Testis (tissue), 2 donors: Measurements from ENCODE around the gene IPO11.

Experiments used
- POLR2A ChIP-seq: fragments of 450-650 bp; IDR thresholded peaks from one replicate; pipeline ENCODE4 v1.6.1; 2017; ENCODE audit warnings: antibody characterized with exemption, mild to moderate bottlenecking, moderate library complexity
- TF ChIP-seq, protein P1 (sequence below), 3 experiments: fragments of 450-650 bp in 2 of 3; fragments of 200-600 bp in 1 of 3; sonication (generic) in 1 of 3; IDR thresholded peaks; one replicate each; pipeline ENCODE4 v1.5.1; 2016 to 2019; ENCODE audit warnings: antibody characterized with exemption in 3 of 3, mild to moderate bottlenecking in 2 of 3, moderate library complexity in 1 of 3

GRCh38 chr5:62372600-62372999, 40.0 kb upstream of the IPO11 start:
- TF ChIP-seq POLR2A = no peak
- TF ChIP-seq, protein P1, sequence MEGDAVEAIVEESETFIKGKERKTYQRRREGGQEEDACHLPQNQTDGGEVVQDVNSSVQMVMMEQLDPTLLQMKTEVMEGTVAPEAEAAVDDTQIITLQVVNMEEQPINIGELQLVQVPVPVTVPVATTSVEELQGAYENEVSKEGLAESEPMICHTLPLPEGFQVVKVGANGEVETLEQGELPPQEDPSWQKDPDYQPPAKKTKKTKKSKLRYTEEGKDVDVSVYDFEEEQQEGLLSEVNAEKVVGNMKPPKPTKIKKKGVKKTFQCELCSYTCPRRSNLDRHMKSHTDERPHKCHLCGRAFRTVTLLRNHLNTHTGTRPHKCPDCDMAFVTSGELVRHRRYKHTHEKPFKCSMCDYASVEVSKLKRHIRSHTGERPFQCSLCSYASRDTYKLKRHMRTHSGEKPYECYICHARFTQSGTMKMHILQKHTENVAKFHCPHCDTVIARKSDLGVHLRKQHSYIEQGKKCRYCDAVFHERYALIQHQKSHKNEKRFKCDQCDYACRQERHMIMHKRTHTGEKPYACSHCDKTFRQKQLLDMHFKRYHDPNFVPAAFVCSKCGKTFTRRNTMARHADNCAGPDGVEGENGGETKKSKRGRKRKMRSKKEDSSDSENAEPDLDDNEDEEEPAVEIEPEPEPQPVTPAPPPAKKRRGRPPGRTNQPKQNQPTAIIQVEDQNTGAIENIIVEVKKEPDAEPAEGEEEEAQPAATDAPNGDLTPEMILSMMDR (IDR thresholded peaks at IDR 0.05) = no peak
